Heart left ventricle (tissue), 13 donors: ENCODE data around the gene STARD9.

ENCODE experiments used
- CTCF ChIP-seq, 12 donors: fragments of 200-600 bp; sonication (generic) in 4 of 12; IDR thresholded peaks; one replicate each; pipeline versions ENCODE4 v1.5.0 to v1.8.0; 2018 to 2022; ENCODE audit warnings: antibody characterized with exemption in 12 of 12, mild to moderate bottlenecking in 5 of 12
- POLR2A ChIP-seq, 2 donors: fragments of 450-650 bp; IDR thresholded peaks; one replicate each; pipeline ENCODE4 v1.6.1; 2017; ENCODE audit warnings: antibody characterized with exemption in 2 of 2, mild to moderate bottlenecking in 2 of 2, moderate library complexity in 2 of 2
- donor health status: ischemic (EF 13 %, LVEDD 7.1; RV severe dilation, severe dysfunction).
- donor health status: DM: no; HTN: yes; CAD: no.
- donor health status: DM: no; HTN: no; CAD: no.
- donor health status: ischemic (EF 25% LVEDD 6.9; RV normal size, moderate dysfunction).
- donor health status: ischemic (EF 25% LVEDD 5.7; RV mildly dilated, moderate dysfunction).
- donor health status: ischemic (EF 35%, LVEDD 5.7; RV mildly dilated, moderate dysfunction).
- donor health status: nonischemic (EF 11% LVEDD 7.7; RV severe dilation, severe dysfunction).
- donor health status: DM: yes; HTN: yes; CAD: no.
- donor health status: PGD.
- donor health status: ischemic (EF 29% LVEDD 5.4; RV normal size, mild dysfunction).
- donor health status: nonischemic (EF 23%, LVEDD 6.1; RV moderate dilation, normal function).

GRCh38 chr15:42729409-42729808 lies 154.0 kb downstream of the STARD9 start:
- no peak for TF ChIP-seq CTCF (IDR thresholded peaks at IDR 0.05)
- TF ChIP-seq POLR2A (IDR thresholded peaks at IDR 0.05) = no peak
